Measurements from ENCODE around the gene ANXA9.

Gene ANXA9, protein sequence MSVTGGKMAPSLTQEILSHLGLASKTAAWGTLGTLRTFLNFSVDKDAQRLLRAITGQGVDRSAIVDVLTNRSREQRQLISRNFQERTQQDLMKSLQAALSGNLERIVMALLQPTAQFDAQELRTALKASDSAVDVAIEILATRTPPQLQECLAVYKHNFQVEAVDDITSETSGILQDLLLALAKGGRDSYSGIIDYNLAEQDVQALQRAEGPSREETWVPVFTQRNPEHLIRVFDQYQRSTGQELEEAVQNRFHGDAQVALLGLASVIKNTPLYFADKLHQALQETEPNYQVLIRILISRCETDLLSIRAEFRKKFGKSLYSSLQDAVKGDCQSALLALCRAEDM

DNA sequence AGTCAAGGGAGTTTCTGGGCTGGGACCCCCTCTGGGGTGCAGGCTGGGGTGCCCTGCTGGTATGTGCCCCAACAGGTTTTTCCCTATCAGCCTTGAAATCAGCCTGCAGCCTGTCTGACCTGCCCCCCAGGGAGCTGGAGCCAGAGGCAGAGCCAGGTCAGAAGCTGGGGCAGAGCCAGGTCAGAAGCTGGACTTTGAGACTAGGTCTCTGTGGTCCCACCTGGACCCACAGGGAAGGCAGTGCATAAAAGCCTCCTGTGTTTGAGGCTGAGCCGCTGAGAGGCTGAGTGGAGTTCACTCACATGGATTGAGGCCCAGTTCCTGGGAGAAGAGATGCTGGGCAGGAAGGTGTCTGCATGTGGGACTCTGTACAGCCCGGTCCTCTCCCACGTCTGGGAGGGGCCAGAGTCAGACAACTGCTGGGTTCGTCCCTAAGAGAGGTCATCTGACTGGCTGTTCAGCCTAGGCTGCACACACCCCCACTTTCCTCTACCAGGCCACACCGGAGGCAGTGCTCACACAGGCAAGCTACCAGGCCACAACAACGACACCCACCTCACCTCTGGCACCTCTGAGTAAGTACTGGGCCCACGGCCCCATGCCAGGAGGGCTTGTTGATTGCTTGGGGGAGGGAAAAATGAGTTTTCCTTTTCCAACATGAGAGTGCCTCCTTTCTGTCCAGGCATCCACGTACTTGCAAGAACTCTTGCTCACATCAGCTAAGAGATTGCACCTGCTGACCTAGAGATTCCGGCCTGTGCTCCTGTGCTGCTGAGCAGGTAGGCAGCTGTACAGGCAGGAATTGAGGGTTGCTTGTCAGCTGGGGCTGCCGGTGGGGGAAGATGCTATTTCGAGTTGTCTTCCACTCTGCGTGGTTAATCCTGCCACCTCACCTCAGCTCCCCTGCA is at the start of gene ANXA9:
Gene ANXA9 (plus strand): TSS at position 488 of the 908 bp plus-strand sequence. CDS start 814 bp downstream, outside the sequence.
- no peak for DNase-seq

DNA sequence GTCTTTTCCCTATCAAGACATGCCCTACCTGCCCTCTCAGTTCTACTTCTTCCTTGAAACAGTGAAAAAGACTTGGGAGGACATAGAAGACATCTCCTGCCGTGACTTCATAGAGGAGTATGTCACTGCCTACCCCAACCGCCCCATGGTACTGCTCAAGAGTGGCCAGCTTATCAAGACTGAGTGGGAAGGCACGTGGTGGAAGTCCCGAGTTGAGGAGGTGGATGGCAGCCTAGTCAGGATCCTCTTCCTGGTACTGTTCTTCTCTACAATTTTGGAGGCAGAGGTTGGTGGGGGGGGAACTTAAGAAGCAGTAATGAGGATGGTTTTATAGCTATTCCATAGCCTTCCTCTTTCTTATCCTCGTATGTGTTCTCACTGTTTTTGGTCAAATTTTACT is 37.2 kb upstream of the ANXA9 start:
- no peak for DNase-seq

DNA sequence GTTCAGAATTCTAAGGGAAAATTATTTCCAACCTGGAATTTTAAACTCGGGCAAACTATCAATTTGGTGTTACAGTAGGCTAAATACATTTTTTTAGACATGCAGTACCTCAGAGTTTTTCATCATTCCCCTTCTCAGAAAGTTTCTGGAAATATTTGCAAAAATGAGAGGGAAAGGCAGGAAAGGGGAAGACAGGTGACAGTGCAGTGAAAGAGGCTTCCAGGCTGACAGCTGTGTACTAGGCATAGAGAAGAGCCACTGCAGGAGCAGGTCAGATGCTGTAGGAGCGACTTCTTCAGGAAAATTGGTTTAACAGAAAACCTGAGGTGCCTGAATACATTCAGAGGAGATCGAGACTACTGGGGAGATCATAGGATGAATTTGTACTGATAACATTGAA is 27.4 kb upstream of the ANXA9 start:
- DNase-seq = no peak

DNA sequence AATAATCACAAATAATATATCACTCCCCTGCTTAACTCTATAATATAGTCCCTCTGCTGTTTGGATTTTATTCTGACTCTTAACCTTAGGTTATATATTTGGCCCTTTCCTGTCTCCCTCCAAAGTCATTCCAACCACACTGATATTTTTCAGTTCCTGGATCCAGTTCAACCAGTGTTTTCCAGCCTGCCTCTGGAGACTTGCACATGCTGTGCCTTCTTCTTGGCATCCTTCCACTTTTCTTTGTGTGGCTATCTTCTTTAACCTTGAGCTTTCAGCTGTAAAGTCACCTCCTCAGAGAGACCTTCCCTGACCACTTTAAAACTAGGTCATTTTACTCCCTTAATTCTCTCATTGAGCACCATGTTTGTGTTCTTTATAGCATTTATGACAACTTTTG is 26.8 kb upstream of the ANXA9 start:
- no peak for DNase-seq

DNA sequence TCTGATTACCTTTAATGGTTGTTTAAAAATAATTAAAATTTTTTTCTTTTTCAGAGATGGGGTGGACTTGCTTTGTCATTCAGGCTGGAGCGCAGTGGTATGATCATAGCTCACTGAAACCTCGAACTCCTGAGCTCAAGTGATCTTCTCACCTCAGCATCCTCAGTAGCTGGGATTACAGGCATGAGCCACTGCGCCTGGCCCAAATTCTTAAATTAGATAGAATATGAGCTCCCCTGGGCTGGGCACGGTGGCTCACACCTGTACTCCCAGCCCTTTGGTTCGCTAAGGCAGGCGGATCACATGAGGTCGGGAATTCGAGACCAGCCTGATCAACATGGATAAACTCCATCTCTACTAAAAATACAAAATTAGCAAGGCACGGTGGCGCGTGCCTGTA is 24.4 kb upstream of the ANXA9 start:
- no peak for DNase-seq

DNA sequence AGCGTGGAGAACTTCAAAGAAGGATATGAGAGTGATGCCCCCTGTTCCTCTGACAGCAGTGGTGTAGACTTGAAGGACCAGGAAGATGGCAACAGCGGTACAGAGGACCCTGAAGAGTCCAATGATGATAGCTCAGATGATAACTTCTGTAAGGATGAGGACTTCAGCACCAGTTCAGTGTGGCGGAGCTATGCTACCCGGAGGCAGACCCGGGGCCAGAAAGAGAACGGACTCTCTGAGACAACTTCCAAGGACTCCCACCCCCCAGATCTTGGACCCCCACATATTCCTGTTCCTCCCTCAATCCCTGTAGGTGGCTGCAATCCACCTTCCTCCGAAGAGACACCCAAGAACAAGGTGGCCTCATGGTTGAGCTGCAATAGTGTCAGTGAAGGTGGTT is 21.4 kb upstream of the ANXA9 start:
- no peak for DNase-seq

DNA sequence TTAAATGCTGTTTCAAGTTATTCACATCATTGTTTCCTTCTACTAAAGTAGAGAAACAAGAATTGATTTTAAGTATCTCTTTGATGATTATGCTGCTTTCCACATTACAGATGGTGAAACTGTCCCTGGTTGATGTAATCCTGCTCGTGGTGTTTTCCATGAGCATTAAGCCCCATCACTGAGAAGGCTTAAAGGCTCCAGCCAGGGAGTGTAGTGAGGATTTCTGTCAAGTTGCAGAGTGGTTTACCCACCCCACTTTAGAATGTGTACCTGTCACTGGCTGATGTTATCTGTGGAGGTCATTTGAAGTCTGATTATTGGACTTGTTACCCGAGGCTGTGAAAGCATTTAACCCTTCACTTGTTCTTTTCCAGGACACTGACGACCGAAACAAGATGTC is 20.3 kb upstream of the ANXA9 start:
- no peak for DNase-seq

DNA sequence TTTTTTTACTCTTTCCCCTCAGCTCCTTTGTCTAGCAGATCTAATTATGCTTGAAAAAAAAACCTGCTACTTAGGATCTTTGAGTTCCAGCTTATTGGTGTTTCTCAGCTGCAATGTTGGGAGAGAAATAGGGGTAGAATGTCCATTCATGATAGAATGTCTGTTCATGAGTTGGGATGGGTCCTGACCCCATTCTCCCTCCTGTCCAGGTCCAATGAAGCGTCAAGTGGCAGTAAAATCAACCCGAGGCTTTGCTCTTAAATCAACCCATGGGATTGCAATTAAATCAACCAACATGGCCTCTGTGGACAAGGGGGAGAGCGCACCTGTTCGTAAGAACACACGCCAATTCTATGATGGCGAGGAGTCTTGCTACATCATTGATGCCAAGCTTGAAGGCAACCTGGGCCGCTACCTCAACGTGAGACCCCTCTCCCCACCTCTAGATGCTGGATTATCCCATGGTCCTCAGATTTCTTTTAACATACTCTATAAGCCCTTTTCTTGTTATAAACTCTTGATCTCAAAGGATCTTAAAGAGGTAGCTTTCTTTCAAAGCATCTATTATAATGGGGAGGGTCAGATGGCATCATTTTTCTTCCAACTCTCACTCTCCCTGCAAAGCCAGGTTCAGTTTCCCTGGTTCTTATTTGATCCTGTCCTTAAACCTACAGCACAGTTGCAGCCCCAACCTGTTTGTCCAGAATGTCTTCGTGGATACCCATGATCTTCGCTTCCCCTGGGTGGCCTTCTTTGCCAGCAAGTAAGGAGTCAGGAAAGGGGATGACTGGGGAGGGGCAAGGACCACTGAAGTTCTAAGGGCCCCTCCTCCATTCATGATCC is 18.6 kb upstream of the ANXA9 start:
- DNase-seq = no peak

DNA sequence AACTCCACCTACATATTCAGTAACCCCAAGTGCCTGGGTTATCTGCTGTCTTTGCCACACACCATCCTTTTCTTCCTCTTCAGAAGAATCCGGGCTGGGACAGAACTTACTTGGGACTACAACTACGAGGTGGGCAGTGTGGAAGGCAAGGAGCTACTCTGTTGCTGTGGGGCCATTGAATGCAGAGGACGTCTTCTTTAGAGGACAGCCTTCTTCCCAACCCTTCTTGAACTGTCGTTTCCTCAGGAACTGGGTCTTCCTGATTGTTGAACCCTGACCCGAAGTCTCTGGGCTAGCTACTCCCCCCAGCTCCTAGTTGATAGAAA is 18.0 kb upstream of the ANXA9 start:
- no peak for DNase-seq

DNA sequence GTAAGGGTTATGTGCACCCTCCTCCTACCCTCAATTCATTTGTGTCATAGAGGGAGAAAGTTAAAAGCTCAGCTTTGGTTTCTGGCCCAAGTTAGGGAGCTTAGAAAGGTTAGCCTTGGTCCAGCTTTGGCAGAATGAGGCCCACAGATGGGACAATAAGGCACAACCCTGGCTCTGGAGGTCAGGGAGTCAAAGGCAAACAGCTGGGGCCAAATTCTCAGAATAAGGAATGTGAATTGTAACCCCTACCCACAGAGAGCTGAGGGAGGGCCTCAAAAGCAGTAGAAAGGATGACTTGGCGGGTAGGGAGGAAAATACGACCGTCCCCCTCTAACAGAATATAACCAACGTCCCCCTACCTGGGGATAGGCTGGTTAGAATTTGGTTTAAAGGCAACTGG is 16.5 kb upstream of the ANXA9 start:
- no peak for DNase-seq

DNA sequence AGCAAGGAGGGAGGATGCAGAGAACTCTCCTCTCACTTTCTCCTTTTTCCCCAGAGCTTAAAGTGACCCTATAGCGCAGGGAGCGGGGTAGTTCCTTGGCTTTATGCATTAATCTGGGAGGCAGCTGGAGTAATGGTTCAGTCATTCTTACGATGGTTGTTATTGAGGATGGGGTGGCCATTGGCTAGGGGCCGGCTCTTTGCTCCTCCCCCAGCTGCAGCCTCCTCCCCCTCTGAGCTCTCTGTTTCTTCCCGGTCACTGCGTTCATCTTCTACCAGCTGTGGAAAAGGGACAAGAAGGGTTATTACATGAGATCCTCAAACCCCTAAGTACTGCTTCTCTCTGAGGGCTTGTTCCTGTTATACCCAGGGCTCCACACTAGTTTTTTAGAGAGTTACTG is 16.1 kb upstream of the ANXA9 start:
- DNase-seq = no peak

DNA sequence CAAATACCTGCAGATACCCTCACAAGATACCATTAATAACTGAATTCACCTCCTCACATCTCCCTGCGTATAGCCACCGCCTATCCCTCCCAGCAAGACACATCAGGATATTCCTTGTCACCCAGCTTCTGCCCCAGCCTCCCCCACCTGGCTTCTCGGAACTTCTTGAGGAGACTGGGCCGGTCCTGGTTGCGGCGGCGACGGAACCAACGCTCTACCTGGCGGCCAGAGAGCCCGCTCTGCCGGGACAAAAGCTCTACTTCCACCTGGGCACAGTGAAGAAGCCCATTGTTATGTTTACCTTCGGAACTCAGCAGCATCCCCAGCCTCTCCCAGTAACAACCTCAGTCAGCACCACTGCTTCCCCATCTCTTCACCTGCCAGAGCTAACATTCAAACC is 14.2 kb upstream of the ANXA9 start:
- no peak for DNase-seq

DNA sequence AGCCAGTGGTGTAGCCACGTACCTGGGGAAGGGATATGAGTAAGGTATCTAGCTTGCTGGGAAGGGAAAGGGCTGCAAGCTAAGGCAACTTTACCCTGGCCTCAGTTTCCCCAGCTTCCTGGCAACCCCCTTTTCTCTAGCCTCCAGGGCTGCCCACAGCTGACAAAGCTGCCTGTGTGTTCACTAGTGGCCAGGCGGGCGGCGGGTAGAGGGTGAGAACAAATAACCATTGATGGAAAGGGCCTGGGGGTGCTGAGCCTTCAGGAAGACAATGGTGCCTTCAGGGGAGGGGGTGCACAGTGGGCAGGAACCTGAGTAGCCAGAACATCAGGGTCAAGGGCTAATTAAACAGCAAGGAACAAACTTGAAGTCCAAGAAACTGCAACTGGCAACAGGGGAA is 13.6 kb upstream of the ANXA9 start:
- no peak for DNase-seq

DNA sequence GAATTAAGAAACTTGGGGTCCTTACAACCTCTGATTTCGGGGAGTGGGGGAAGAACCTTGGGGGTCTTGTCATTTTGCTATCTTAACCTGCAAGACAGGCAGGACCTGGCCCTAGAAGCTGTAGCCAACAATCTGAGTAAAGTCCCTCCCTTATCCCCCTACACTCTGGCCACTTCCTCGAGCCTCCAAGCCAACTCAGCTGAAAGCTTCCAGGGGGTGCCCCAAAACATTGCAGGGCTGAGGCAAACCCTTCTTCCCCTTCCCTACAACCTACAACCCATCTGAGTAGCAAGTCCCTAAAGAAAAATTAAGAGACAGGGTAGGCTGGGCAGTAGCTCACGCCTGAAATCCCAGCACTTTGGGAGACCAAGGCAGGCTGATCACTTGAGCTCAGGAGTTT is 12.5 kb upstream of the ANXA9 start:
- no peak for DNase-seq

DNA sequence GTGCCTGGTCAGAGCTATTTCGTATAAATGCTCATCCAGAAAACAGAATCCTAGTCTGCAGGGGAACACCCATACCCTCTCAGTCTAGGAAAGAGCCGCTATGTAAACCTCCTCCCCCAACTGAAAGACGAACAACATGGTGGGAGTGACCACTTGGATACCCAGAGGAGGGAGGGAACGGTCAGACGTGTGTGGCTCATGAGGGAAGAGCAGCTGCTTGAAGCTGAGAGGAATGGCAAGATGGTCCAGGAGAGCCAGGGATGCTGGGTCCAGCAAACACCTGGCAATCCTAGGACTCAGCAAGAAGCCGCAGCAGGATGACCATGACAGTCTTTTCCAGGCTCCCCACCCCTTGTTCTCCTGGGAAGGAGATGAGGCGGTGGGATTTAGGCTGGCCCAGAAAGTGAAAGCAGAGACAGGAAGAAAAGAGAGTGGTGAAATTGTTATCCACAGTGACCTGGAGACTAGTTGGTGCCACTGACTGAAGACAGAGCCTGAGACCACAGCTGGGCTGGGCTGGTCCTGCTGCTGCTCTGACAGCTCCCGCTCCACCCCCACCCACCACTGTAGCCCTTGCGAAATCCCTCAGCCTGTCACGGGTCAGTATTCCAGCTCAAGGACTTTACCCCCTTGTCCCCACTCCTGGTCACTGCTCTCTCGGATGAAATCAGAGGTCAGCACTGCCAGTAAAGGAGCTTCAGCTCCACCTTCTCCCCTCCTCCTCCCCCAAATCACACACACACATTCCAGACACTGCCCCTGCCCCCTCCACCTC is 11.1 kb upstream of the ANXA9 start:
- no peak for DNase-seq

DNA sequence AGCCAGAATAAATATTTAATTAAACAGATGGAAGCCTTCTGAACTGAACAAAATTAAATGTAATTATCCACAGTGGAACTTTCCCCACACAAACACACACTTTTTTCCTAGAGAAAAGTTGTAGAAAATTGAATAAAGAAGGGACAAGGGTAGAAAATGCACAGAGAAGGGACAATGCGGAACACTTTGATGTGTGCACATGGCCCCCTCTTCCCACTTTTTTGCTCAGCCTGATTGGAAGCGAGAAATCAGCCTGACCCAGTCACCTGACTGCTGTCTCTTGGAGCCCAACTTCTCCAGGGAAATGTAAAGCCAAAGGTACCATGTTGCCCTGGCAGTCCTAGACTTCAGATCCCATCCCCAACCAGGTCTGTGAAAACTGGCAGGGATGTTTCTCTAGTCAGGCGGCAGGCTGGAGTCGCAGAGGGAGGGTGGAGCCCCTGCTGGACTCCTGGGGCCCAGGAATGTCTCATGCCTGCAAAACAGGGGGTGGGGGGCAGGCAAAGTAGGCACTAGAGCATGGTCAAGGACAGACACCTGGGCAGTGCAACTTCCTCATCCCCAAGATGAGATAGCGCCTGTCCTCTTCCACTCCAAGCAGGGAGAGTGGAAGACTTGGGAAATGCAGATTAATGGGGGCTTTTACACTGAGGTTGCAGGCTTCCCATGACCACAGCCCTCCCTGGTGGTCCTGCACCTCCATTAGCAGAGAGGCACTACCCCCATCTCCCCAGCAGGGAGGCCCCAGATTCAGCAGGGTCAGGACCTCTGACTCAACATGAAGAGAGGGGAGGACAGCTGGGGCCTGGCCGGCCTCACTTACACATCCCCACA is 10.3 kb upstream of the ANXA9 start:
- DNase-seq = no peak

DNA sequence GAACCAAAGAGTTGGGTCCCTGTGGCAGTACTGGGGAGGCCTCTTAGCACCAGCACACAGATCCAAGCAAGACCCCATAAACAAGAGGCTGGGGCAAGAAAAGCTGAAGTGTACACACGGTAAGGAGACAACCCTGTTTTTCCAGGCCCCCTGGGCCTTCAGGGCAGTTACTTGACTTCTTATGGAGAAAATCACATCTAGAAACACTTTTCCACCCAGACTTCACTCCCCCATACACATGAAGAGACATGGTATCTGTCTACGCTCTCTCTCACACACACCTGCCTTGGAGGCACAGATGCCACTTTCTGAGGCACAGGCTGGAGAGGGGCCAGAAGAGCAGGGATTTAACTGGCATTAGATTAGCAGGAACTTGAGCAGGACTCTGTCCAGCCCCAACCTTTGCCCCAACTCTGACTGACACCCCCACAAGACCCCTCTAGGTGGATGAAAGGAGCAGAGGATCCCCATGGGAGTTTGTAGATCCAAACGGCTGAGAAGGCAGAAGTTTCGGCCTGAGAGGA is 9.6 kb upstream of the ANXA9 start:
- DNase-seq = no peak

DNA sequence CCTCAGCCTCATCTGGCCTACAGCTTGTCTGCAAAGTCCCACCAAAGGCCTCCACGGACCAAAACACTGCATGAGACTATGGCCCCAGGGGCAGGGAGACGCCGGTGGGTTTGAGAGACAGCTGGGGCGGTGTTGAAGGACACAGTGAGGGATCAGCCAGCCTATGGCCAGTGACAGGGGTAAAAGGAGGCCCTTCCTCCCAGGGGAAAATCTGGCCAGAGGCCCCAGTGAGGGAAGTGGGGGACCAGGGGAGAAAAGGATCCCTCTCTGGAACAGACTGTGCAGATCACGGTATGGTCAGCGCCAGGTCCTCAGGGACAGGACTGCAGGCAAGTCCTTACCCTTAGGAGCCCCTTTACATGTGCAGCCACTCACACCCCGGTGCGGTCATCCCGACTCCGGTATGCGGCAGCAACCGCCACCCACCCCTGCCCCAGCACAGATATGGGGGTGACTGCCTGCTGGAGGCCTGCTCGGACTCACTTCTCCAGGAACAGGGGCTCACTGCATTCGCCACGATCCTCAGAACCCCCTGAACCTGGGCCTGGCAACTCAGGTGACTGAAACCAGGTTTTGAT is 8.7 kb upstream of the ANXA9 start:
- peak in 1 of 2 donors; percentile 20 for DNase-seq

DNA sequence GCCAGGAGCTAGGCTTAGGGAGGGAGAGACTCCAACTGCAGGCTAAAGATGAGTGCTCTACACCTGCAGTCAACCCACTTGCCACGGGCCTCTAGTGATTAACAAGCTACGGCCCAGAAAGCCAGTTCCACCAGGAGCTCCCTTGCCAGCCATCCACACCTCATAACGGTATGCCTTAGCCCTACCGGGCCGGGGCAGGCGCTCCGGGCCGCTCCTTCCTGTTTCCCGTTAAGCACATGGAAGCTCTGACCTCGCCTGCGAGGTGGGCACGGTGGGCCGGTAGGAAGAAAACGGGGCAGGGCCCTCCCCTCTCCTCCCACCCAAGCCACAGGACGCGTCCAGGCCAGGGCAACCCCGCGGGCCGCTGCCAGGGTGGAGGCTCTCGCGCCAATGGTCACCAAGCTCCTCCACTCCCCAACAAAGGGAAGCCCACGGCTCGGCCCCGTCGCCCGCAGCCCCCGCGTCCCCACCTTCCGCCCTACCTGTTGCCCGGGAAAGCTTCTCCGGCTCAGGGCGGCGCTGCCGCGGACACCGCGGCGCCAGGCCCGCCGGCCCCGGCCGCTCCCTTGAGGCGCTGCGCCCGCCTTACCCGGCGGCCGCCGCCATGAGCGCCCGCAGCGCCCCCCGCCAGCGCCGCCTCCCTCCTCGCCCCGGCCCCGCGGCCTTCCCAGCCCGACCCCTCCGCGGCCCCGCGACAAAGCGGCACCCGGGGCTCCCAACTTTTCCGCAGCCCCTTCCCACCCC is 8.1 kb upstream of the ANXA9 start:
- peak; percentile 33 to 48 for DNase-seq

Data from activated CD4-positive, alpha-beta T cell treated with anti-CD3 and anti-CD28 coated beads for 4 hours (primary cell).